Measurements from ENCODE around the gene HCFC1R1.

The HCFC1R1 gene

GRCh38 chr16:3032624-3033023 is 8.9 kb upstream of the HCFC1R1 start:
- no peak for DNase-seq

GRCh38 chr16:3030222-3031212 is 6.8 kb upstream of the HCFC1R1 start:
- no peak for DNase-seq

- no peak for DNase-seq
Observed at GRCh38 chr16:3029491-3030221, 5.9 kb upstream of the HCFC1R1 start.

GRCh38 chr16:3028716-3029319 is 5.1 kb upstream of the HCFC1R1 start:
- DNase-seq: no peak

- DNase-seq: no peak
Observed at GRCh38 chr16:3027983-3028715, 4.4 kb upstream of the HCFC1R1 start.

- DNase-seq: no peak
Observed at GRCh38 chr16:3027489-3027795, 3.7 kb upstream of the HCFC1R1 start.

- DNase-seq: no peak
Observed at GRCh38 chr16:3026609-3027488, 3.1 kb upstream of the HCFC1R1 start.

- DNase-seq: no peak
Observed at GRCh38 chr16:3026003-3026378, 2.2 kb upstream of the HCFC1R1 start.

GRCh38 chr16:3025032-3026002 is 1.6 kb upstream of the HCFC1R1 start:
- DNase-seq: no peak

- DNase-seq: peak; percentile 35
Observed at GRCh38 chr16:3023415-3023668, 400 bp downstream of the HCFC1R1 start.

GRCh38 chr16:3022684-3023414 is 893 bp downstream of the HCFC1R1 start:
- no peak for DNase-seq

GRCh38 chr16:3022208-3022683 is 1.5 kb downstream of the HCFC1R1 start:
- peak; percentile 87 for DNase-seq

- peak; percentile 83 for DNase-seq
Observed at GRCh38 chr16:3021449-3022207, 2.1 kb downstream of the HCFC1R1 start.

- peak; percentile 47 for DNase-seq
Observed at GRCh38 chr16:3020604-3021448, 2.9 kb downstream of the HCFC1R1 start.

- DNase-seq: peak; percentile 56
Observed at GRCh38 chr16:3020247-3020603, 3.5 kb downstream of the HCFC1R1 start, which contains the start of gene TNFRSF12A. TNFRSF12A (plus strand) TSS chr16:3020368; CDS start chr16:3020398, 30 bp downstream.

GRCh38 chr16:3019594-3020246 is 4.0 kb downstream of the HCFC1R1 start:
- DNase-seq: no peak

- no peak for DNase-seq
Observed at GRCh38 chr16:3017794-3018506, 5.8 kb downstream of the HCFC1R1 start, which contains the start of gene CLDN6. CLDN6 (minus strand) TSS chr16:3018183; CDS start chr16:3016021, 2,162 bp downstream.
